HG02970 (cell line): ENCODE data around the gene SH3D21.

ENCODE experiments used
- ATAC-seq: cut with Tn5 transposase; IDR thresholded peaks from one replicate; pipeline ENCODE4 v1.9.1; 2021; ENCODE audit warnings: mild to moderate bottlenecking, moderate library complexity, moderate number of reproducible peaks; ENCODE audit not compliant: unreplicated experiment, low FRiP score

The SH3D21 gene

DNA sequence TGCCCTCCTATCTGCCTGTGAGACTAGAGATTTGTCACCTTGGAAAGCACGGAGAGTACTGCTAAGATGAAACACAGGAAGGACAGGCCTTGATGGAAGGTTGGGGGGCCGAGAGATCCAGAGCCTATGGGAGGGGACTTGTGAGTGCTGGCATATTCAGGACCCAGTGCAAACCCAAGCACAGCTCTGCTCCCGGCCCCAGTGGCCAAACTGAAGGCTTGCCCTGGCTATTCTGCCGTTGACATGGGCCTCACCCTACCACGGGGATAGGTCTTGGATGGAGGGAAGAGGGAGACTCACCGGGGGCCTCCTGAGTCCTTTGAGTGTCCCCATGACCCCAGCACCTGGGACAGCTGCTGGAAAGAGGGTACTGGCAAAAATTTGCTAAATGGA, 21.9 kb downstream of the SH3D21 start:
- no peak for ATAC-seq

DNA sequence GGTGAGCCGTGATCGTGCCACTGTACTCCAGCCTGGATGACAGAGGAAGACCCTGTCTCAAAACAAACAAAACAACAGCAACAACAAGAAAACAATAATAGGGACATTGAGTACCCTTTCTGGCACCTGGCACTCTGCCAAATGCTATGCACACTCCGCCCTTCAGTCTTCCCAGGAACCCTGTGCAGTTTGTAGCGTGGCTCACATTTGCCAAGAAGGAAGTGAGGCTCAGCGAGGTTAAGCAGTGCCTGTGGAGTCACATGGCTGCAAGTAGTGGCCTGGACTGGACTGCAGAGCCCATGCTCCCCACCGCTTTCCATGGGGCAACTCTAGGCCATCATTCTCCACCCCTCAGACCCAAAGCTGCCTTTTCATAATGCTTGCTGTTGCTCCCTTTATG, 22.5 kb downstream of the SH3D21 start:
- no peak for ATAC-seq

GRCh38 chr1:36329817-36330216, 23.6 kb downstream of the SH3D21 start:
- ATAC-seq, result no peak

GRCh38 chr1:36330940-36331339, 24.8 kb downstream of the SH3D21 start:
- ATAC-seq, result no peak

DNA sequence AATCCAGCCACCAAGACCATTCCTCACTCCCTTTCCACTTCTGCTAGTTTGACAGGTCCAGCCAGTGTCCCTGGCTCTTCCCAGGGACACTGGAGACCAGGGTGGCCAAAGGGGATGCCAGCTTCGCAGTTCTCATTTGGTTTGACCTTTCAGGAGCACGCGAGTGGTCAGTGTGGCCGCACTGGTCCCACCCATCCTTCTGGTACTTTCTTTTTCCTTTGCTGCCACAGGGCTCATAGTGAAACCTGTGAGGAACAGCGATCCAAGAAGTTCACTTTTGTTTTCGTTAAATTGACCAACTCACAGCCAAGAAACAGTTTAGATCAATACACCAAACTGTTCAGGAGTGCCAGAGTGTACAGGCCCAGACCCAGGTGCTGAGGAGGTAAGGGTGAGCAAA, 31.7 kb downstream of the SH3D21 start:
- ATAC-seq, result no peak

- ATAC-seq, result no peak
Observed at GRCh38 chr1:36339215-36339614, 33.0 kb downstream of the SH3D21 start.

GRCh38 chr1:36339615-36340014, 33.4 kb downstream of the SH3D21 start:
- no peak for ATAC-seq

DNA sequence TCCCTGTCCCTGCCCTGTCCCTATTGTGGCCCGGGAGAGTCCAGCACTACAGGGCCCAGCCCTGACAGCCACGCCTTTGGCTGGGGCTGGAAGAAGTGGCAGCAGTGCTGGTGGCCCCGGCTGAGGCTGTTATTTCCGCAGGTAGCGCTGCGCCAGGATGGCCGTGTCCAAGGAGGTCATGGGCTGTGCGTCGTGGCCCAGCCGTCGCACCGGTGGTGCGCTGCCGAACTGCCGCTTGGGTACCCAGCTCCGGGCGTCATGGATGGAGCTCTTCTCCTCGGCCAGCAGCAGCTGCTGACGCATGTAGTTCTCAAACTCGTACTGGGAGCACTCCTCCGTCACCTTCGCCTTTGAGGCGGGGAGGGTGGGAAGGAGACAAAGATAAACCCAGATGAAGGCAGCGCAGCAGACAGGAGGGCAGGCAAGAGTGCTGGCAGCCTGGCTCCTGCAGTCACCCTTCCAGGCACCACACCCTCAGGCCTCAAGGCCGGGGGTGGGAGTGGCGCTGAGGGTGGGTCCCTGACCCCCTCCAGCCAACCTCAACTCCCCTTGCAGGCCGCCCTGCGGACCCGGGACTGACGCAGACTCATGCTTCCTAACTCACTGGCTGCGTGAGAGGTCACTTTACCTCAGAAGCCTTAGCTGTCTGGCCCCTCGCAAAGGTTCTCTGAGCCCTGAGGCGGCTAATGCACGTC, 35.6 kb downstream of the SH3D21 start:
- no peak for ATAC-seq

DNA sequence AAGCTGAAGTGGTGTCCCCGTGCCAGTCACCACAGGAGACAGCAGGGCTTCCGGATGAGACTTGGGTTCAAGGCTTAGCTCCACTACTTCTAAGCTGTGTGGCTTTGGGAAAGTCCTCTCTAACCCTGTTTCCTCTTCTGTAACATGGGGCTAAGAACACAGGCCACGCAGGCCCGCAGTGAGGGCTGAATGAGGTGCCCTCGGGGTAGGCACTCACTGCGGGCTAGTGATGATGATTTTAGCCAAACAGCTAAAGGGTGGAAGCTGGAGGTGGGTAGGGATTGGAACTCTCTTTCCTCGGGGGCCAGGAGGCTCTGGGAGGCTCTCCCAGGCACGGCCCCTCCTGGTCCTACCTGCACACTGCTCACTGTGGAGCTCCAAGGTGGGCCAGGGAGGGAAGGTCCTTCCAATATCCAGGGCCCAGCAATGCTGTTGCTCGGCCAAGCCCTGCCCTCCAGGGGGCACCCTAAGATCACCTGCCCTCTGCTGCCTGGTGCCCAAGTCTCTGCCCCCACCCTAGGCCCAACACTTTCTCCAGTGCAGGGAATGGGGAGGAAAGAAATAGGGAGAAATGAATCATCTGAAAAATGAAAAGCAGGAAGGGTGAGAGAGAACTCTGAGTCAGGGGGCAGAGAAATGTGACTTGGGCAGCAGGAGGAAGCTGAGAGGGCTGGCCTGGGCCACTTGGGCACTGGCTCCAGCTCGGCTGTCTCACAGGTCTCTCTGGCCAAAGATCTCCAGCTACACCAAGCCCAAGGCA, 36.4 kb downstream of the SH3D21 start:
- ATAC-seq, result no peak

- no peak for ATAC-seq
Observed at GRCh38 chr1:36343651-36344394, 37.7 kb downstream of the SH3D21 start.

DNA sequence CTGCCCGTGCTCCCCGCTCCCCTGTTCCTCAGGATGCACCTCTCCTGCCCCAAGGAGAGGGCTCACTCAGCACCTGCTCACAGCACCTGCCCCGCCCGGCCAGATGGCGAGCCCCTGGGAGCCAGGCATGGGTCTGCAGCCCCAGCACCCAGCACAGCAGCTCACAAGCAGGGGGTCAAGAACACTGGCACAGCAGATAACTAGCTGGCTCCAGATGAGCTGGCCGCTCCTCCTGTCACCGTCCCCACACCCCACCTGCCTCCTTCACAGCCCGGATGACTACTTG, 38.2 kb downstream of the SH3D21 start:
- ATAC-seq, result no peak

DNA sequence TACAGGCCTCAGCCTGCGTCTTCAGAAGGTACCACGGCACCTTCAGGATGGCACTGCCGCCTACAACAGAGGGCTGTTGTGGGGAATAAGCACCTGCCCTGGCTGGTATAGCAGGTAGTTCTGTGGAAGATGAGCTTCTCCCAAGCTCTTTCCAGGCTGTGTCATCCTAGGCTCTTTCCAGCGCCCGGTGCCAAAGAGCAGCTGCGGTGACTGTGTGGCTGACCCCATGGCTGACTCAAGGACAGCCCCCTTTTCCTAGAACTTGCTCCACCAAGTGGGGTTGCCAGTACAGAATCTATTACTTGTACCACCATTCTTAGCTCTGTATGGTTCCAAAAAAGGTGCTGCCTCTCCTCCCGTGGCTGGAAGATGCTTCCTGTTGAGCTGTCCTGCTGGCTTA, 39.2 kb downstream of the SH3D21 start:
- ATAC-seq, result no peak

GRCh38 chr1:36346741-36347370, 40.7 kb downstream of the SH3D21 start:
- ATAC-seq, result no peak

- ATAC-seq, result peak; percentile 40
Observed at GRCh38 chr1:36349241-36349671, 43.1 kb downstream of the SH3D21 start.

GRCh38 chr1:36349839-36350238, 43.7 kb downstream of the SH3D21 start:
- ATAC-seq, result no peak

DNA sequence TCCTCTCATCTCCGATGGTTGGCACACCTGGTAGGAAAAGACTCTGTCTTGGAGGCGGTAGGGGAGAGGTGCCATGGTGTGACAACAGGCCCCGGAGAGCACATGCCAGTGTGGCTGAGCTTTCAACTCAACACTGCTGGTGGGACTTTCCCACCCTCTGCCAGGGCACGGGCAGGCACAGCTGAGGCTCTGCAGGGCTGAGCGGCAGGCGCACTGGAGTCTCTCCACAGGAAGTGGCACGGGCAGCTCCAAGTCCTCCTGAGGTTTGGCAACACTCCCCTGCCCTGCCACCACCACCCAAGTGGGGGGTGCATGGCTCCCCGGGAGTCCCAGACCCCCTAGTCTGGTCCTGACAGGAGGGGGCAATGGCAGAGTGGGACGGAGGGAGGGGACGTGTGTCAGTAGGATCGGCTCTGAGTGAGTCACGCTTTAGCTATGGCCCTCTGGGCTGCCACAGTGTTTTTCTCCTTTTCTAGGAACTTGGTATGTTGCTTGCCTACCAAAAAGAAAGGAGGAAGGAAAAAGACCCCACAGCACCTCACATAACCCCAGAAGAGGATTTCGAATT, 44.6 kb downstream of the SH3D21 start:
- ATAC-seq, result no peak

- ATAC-seq, result no peak
Observed at GRCh38 chr1:36351227-36351977, 45.2 kb downstream of the SH3D21 start.

GRCh38 chr1:36352125-36352909, 46.1 kb downstream of the SH3D21 start:
- ATAC-seq, result no peak
